ENCODE results near the gene MAP2K1.
"Not testable (repeated sequence)": the region's sequence is repeated elsewhere in the genome, so short reads cannot be mapped to it uniquely, and the experiment has no call there.

Gene MAP2K1

GRCh38 chr15:66386204-66387123 is at the start of gene MAP2K1:
MAP2K1 (plus strand) TSS chr15:66386912; CDS start chr15:66387348, 436 bp downstream.
- TF ChIP-seq YY1 (IDR thresholded peaks at IDR 0.05; ENCODE audit: insufficient read depth, insufficient read length) (no peak), ZNF274 (IDR thresholded peaks at IDR 0.05; ENCODE audit: low read depth, low read length) (no peak), SUZ12 (IDR thresholded peaks at IDR 0.05; ENCODE audit: extremely low read depth, insufficient read depth, insufficient read length) (no peak)
- peak; percentile 92 for DNase-seq (ENCODE audit: low read depth, low spot score)
- Histone ChIP-seq H3K9ac (ENCODE audit: insufficient read length, low read depth) (peak within 1 kb of the TSS; percentile 92), H3K36me3 (ENCODE audit: insufficient read depth, insufficient read length, low read length) (peaks cover 19% of the 10 kb centered on the region), H3K4me1 (ENCODE audit: insufficient read depth, insufficient read length) (no peaks in the 10 kb centered on the region), H3K27me3 (ENCODE audit: insufficient read depth, insufficient read length) (no peaks in the 10 kb centered on the region), H3K4me3 (ENCODE audit: insufficient read length, low read depth) (peak within 1 kb of the TSS; percentile 81), H3K9me3 (ENCODE audit: insufficient read depth, low read length) (no peaks in the 10 kb centered on the region)

GRCh38 chr15:66348530-66348929 is 38.2 kb upstream of the MAP2K1 start:
- not testable (repeated sequence) for H3K4me3 ChIP-seq (ENCODE audit: insufficient read length, low read depth); H3K4me1 ChIP-seq (ENCODE audit: insufficient read depth, insufficient read length); H3K9ac ChIP-seq (ENCODE audit: insufficient read length, low read depth); H3K9me3 ChIP-seq (ENCODE audit: insufficient read depth, low read length); H3K27me3 ChIP-seq (ENCODE audit: insufficient read depth, insufficient read length); DNase-seq (ENCODE audit: low read depth, low spot score)
- H3K36me3 ChIP-seq (ENCODE audit: insufficient read depth, insufficient read length, low read length): peaks cover 79% of the 10 kb centered on the region

- Histone ChIP-seq H3K9me3 (ENCODE audit: insufficient read depth, low read length) (no peaks in the 10 kb centered on the region), H3K27me3 (ENCODE audit: insufficient read depth, insufficient read length) (no peaks in the 10 kb centered on the region), H3K4me3 (ENCODE audit: insufficient read length, low read depth) (peak overlapping the region; percentile 93), H3K4me1 (ENCODE audit: insufficient read depth, insufficient read length) (no peaks in the 10 kb centered on the region), H3K9ac (ENCODE audit: insufficient read length, low read depth) (peak overlapping the region; percentile 99), H3K36me3 (ENCODE audit: insufficient read depth, insufficient read length, low read length) (peaks cover 26% of the 10 kb centered on the region)
- no peak for DNase-seq (ENCODE audit: low read depth, low spot score)
- TF ChIP-seq ZNF274 (IDR thresholded peaks at IDR 0.05; ENCODE audit: low read depth, low read length): no peak
- TF ChIP-seq YY1 (IDR thresholded peaks at IDR 0.05; ENCODE audit: insufficient read depth, insufficient read length): no peak
- TF ChIP-seq SUZ12 (IDR thresholded peaks at IDR 0.05; ENCODE audit: extremely low read depth, insufficient read depth, insufficient read length): no peak
Measured at GRCh38 chr15:66356077-66356358, 30.7 kb upstream of the MAP2K1 start.

GRCh38 chr15:66356359-66357236 is 30.1 kb upstream of the MAP2K1 start, which contains the start of gene TIPIN:
TIPIN (minus strand) TSS chr15:66356685; CDS start chr15:66352947, 3,738 bp downstream.
- H3K27me3 ChIP-seq (ENCODE audit: insufficient read depth, insufficient read length): no peaks in the 10 kb centered on the region
- H3K9ac ChIP-seq (ENCODE audit: insufficient read length, low read depth): peak within 1 kb of the TSS; percentile 99
- H3K4me3 ChIP-seq (ENCODE audit: insufficient read length, low read depth): peak within 1 kb of the TSS; percentile 93
- H3K36me3 ChIP-seq (ENCODE audit: insufficient read depth, insufficient read length, low read length): peaks cover 20% of the 10 kb centered on the region
- no peaks in the 10 kb centered on the region for H3K4me1 ChIP-seq (ENCODE audit: insufficient read depth, insufficient read length)
- DNase-seq (ENCODE audit: low read depth, low spot score): peak; percentile 94
- H3K9me3 ChIP-seq (ENCODE audit: insufficient read depth, low read length): no peaks in the 10 kb centered on the region
- TF ChIP-seq SUZ12 (IDR thresholded peaks at IDR 0.05; ENCODE audit: extremely low read depth, insufficient read depth, insufficient read length) (no peak), ZNF274 (IDR thresholded peaks at IDR 0.05; ENCODE audit: low read depth, low read length) (no peak), YY1 (IDR thresholded peaks at IDR 0.05; ENCODE audit: insufficient read depth, insufficient read length) (no peak)

- Histone ChIP-seq H3K9ac (ENCODE audit: insufficient read length, low read depth) (peak overlapping the region; percentile 42), H3K4me1 (ENCODE audit: insufficient read depth, insufficient read length) (peaks cover 2% of the 10 kb centered on the region), H3K4me3 (ENCODE audit: insufficient read length, low read depth) (no peak overlapping the region), H3K9me3 (ENCODE audit: insufficient read depth, low read length) (no peaks in the 10 kb centered on the region), H3K27me3 (ENCODE audit: insufficient read depth, insufficient read length) (no peaks in the 10 kb centered on the region), H3K36me3 (ENCODE audit: insufficient read depth, insufficient read length, low read length) (no peaks in the 10 kb centered on the region)
- TF ChIP-seq ZNF274 (IDR thresholded peaks at IDR 0.05; ENCODE audit: low read depth, low read length) (no peak), SUZ12 (IDR thresholded peaks at IDR 0.05; ENCODE audit: extremely low read depth, insufficient read depth, insufficient read length) (no peak), YY1 (IDR thresholded peaks at IDR 0.05; ENCODE audit: insufficient read depth, insufficient read length) (no peak)
- DNase-seq (ENCODE audit: low read depth, low spot score): no peak
Measured at GRCh38 chr15:66359740-66360139, 27.0 kb upstream of the MAP2K1 start.

GRCh38 chr15:66361745-66362460 is 24.8 kb upstream of the MAP2K1 start:
- DNase-seq (ENCODE audit: low read depth, low spot score); H3K4me3 ChIP-seq (ENCODE audit: insufficient read length, low read depth); H3K9me3 ChIP-seq (ENCODE audit: insufficient read depth, low read length); H3K36me3 ChIP-seq (ENCODE audit: insufficient read depth, insufficient read length, low read length); H3K9ac ChIP-seq (ENCODE audit: insufficient read length, low read depth); H3K27me3 ChIP-seq (ENCODE audit: insufficient read depth, insufficient read length); H3K4me1 ChIP-seq (ENCODE audit: insufficient read depth, insufficient read length): not testable (repeated sequence)

- Histone ChIP-seq H3K27me3 (ENCODE audit: insufficient read depth, insufficient read length) (no peaks in the 10 kb centered on the region), H3K9ac (ENCODE audit: insufficient read length, low read depth) (no peak overlapping the region), H3K4me1 (ENCODE audit: insufficient read depth, insufficient read length) (peaks cover 2% of the 10 kb centered on the region), H3K36me3 (ENCODE audit: insufficient read depth, insufficient read length, low read length) (no peaks in the 10 kb centered on the region), H3K4me3 (ENCODE audit: insufficient read length, low read depth) (no peak overlapping the region), H3K9me3 (ENCODE audit: insufficient read depth, low read length) (no peaks in the 10 kb centered on the region)
- no peak for TF ChIP-seq YY1 (IDR thresholded peaks at IDR 0.05; ENCODE audit: insufficient read depth, insufficient read length)
- no peak for TF ChIP-seq SUZ12 (IDR thresholded peaks at IDR 0.05; ENCODE audit: extremely low read depth, insufficient read depth, insufficient read length)
- TF ChIP-seq ZNF274 (IDR thresholded peaks at IDR 0.05; ENCODE audit: low read depth, low read length): no peak
- no peak for DNase-seq (ENCODE audit: low read depth, low spot score)
Measured at GRCh38 chr15:66362776-66363175, 23.9 kb upstream of the MAP2K1 start.

Data from NT2/D1 (cell line).